Myocyte (in vitro differentiated cells): Measurements from ENCODE around the gene CIT. TPM values are rescaled to one million over a fixed set of nuclear protein-coding genes. Genes with fewer than 3 reads are reported as not detected.

Experiments
- DNase-seq: peaks from one replicate; pipeline ENCODE4 v3.0.0-alpha.2; 2012; ENCODE audit warnings: low read depth
- total RNA-seq: library from RNA; depleted of rRNA; stranded (reverse); fragments of >200 nt; gene quantifications from 2 replicates; pipeline ENCODE4 v1.2.3, GENCODE V29; 2014

The CIT gene
- total RNA-seq, 1 donor from 2014 or later: 4.7 TPM

DNA sequence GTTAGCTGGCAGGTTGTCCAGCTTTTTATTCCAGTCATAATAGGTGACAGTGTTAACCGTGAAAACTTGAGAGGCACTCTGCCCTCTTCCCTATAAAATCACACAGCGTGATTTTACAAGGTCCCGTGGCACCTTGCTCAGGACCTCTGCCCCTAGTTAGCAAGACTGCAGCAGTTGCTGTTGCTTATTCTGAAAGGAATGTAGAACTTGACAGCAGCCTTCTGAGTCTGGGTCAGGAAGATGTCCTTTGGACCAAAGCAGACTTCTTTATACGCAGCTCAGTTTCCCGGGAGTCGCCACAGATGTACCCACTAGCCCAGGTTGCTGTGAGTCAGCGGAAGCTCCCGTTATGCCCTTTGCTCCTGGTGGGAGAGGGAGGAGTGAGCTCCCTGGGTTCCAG, 196.0 kb downstream of the CIT start:
- no peak for DNase-seq

DNA sequence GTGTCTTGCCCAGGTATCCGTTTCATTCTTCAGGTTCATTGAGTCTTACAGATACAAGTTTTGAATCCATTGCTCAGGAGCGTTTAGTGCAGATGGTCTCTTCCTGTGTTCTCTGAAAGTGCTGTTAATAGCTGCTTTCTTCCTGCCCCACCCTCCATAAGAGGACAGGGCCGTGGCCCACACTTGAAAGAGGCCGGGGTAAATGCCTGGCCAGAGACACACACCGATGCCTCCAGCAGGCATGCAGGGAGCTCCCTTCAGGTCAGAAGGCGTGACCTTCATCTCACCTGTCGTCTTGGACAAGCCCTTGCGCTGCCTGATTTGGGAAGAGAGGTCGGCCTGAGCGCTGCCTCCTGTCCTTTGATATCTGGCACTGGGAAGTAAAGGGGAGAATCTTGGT, 197.6 kb downstream of the CIT start:
- DNase-seq: no peak

DNA sequence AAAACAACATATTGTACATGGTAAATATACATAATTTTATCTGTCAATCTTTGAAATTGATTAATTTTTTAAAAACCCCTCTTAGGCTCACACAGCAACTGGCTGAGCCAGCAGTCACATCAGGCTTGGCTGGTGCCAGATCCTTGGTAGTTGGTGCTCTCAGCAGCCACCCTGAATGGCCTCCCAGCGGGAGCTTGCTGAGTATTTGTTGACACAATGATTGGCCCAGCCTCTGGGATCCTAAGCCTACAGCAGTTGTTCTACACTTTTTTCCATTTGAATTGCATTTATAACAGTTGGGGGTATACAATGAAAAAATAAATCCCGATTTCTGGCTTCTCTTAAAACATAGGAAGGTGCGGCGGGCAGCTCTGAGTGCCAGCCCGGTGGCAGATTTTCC, 198.0 kb downstream of the CIT start:
- no peak for DNase-seq

DNA sequence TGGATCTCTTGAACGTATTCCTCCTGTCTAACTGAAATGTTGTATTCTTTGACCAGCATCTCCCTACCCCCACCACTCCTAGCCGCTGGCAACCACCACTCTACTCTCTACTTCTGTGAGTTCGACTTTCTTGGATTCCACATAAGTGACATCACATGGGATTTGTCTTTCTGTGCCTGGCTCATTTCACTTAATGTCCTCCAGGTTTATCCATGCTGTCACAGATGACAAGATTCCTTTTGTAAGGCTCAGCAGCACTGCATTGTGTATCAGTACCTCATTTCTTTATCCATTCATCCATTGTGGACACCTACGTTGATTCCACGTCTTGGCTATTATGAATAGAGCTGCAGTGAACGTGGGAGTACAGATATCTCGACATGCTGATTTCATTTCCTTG, 198.7 kb downstream of the CIT start:
- no peak for DNase-seq

DNA sequence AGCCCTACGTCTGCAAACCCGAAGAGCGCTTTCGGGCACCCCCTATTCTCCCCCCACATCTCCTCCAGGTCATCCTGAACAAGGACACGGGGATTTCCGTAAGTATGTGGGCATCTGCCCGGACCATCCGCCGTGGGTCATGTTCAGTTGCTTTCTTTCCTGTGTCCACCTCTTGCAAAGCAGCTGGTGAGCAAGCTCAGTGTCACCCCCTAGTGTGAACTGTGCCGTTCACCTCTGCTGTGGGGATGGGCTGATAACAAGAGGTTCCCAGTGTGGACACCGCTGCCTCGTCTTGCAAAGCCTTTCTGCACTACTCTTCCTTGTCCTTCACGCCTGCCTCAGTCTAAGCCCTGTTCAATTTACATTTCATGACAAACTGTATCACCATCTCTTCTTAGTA, 200.5 kb downstream of the CIT start:
- no peak for DNase-seq

DNA sequence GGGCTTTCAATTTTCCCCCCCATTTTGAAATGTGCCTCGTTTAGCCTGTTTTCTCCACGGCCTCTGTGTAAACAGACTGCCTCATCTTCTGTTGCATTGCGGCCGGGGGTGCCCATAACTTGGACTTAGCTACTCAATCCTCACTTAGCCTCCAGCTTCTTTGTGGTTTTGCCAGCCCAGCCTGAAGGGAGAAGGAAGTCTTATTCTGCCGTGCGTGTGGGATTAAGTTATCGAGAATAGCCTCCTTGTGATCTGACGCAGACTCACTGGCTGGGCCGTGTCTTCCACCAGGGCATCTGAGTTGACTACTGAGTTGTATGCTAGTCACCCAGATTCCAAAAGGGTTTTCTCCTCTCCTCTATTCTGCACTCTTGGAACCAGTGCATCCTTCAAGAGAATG, 201.1 kb downstream of the CIT start:
- no peak for DNase-seq

- peak; percentile 19 for DNase-seq
Observed at GRCh38 chr12:119674560-119674959, 202.6 kb downstream of the CIT start.

GRCh38 chr12:119673634-119674033, 203.5 kb downstream of the CIT start:
- no peak for DNase-seq

DNA sequence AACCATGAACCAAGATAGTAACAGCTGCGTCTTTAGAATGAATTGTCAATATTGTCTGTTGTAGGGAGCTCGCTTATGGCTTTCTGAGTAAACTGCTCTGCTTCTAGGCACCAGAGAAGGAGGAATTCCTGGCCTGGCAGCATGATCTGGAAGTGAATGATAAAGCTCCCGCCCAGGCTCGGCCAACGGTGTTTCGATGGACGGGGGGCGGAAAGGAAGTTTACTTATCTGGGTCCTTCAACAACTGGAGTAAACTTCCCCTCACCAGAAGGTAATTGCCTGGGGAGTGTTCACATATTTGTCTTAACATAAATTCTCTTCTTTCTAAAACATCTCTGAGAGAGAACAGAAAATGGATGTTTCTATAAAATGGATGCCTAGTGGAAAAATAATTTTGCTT, 204.9 kb downstream of the CIT start:
- DNase-seq: no peak

DNA sequence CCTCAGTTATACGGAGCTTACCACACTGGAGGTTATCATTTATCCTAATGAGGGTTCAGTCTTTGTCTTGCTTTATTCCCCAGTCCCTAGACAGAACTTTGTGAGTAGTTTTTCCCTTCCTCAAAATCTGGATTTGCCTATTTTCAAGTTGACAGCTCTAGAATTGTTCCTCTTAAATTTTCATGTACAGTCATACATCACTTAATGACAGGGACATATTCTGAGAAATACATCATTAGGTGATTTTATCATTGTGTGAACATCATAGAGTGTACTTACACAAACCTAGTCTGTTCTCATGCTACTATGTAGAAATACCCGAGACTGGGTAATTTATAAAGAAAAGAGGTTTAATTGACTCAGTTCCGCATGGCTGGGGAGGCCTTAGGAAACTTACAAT, 206.1 kb downstream of the CIT start:
- no peak for DNase-seq

DNA sequence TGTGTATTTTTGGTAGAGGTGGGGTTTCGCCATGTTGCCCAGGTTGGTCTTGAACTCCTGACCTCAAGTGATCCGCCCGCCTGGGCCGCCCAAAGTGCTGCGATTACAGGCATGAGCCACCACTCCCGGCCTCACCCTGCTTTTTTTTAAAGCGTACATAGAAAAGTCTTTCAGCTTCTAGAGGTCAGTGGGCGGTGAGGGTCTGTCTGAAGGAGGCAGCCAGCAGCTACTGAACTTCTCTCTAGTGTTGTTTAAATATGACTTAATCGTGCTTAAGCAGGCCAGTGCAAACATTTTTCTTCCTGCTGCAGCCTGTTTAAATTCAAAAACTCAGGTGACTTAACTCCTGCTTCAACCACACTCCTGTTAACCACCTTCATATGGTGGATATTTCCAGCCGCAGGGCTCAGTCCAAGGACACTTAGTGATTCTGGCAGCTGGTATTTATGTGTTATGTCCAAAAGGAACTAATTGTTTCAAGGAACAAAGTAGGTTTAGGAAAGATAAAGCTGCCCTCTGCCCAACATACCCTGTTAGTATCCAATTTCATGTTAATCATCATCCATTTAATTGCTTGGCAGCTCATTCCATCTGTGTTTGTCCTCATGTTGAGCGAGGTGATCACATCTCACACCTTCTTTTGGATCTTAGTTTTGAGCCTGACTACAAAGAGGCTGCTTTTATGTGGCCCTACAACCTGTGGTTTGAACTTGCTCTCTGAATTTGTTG, 207.2 kb downstream of the CIT start:
- no peak for DNase-seq

GRCh38 chr12:119668324-119668841, 208.7 kb downstream of the CIT start:
- no peak for DNase-seq

GRCh38 chr12:119667577-119668323, 209.4 kb downstream of the CIT start, which contains the start of gene PRKAB1:
Gene PRKAB1 (plus strand): TSS chr12:119668133. CDS start chr12:119668245, 112 bp downstream.
- DNase-seq: peak; percentile 98

- no peak for DNase-seq
Observed at GRCh38 chr12:119666900-119667576, 210.1 kb downstream of the CIT start.

GRCh38 chr12:119666226-119666795, 210.8 kb downstream of the CIT start:
- no peak for DNase-seq

DNA sequence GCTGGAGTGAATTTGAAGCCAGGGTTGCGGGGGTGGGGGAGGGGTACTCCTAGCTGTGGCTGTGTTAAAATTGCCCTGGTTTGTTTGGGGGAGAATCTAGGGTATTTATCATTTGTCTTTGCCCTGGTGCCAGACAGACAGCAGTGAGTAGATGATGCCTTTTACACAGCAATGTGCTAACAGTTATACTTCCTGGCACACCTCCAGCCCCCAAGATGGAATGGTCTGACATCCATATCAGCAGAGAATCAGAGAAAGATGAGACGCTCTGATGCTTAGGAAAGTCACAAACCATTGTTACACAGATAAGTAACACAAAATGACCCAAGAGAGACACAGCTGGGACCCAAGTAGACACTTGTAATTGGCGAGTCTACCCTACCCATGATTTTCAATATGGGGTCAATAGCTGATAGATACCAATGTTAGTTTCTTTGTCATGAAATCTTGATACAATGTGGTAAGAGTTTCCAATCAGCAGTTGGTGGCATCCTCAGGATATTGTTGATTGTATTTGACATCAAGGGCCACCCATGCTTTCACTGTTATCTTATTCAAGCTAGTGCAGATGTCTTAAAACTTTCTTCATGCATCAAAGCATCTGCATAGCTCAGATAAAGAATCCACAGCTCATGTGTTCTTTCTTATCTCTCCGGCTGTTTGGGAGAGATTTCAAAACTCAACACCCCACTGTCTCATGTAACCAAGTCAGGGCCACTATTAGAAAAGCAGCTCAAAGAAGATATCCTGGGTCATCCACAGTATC, 211.8 kb downstream of the CIT start:
- DNase-seq: no peak

GRCh38 chr12:119664642-119665041, 212.5 kb downstream of the CIT start:
- DNase-seq: no peak

- DNase-seq: no peak
Observed at GRCh38 chr12:119661882-119662281, 215.2 kb downstream of the CIT start.

DNA sequence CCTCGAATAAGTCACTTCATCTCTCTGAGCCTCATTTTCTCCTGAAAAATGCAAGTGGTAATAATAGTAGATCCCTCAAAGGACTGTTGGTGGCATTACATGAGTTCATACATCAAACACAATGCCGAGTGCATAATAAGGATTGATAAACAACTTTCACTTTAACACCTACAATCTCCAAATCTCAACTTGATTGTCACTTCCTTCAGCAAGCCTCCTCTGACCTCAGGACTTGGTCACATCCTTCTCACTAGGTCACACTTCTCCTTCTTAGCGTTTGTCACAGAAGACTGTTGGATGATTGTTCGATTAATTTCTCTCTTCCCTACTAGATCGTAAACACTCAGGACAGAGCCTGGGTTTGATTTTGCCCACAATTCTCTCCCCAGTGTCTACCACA, 217.0 kb downstream of the CIT start:
- DNase-seq: no peak

DNA sequence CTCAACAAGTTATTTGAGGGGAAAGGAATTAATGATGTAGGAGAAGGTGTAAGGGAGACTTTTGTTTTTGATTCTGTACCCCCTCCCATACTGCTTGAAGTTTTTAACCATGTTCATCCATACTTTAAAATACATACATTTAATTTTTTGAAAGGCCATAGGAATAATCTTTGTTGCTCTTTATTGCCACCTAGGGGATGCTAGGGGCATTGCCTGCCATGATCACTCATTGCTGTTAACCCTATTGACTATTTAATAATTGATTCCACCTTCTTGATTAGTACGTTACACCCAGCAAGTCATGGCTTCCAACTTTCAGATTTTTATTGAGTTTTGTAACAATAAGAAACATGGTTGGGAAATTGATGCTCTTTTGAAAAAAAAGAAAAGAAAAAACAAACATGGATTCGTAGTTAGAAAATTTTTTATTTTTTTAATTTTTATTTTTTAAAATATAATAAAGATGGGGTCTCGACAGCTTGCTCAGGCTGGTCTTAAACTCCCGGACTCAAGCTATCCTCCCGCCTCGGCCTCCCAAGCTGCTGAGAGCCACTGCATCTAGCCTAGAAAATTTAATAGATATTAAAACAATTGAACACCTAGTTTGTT, 217.7 kb downstream of the CIT start:
- DNase-seq: peak; percentile 28
